HUES64 (cell line): Measurements from ENCODE around the gene AFAP1.

Experiments
- H3K27ac ChIP-seq: 2 replicates; pipeline ENCODE4 v1.7.0; 2013; ENCODE audit warnings: low read depth, low read length, inconsistent platforms
- H3K27me3 ChIP-seq: 2 replicates; pipeline ENCODE4 v1.6.1; 2013; ENCODE audit warnings: mild to moderate bottlenecking, low read length; ENCODE audit not compliant: insufficient read depth
- H3K36me3 ChIP-seq: 2 replicates; pipeline ENCODE4 v1.6.1; 2013; ENCODE audit warnings: mild to moderate bottlenecking, low read length; ENCODE audit not compliant: insufficient read depth
- H3K4me1 ChIP-seq: 2 replicates; pipeline ENCODE4 v1.6.1; 2013; ENCODE audit warnings: mild to moderate bottlenecking, low read length, moderate library complexity; ENCODE audit not compliant: insufficient read depth
- H3K4me3 ChIP-seq: 2 replicates; pipeline ENCODE4 v1.5.1; 2013; ENCODE audit warnings: mild to moderate bottlenecking, low read length, moderate library complexity
- H3K9ac ChIP-seq: 2 replicates; pipeline ENCODE4 v1.6.1; 2013; ENCODE audit warnings: mild to moderate bottlenecking, low read depth, low read length
- H3K9me3 ChIP-seq: 2 replicates; pipeline ENCODE4 v1.6.1; 2013; ENCODE audit warnings: low read depth, low read length; ENCODE audit not compliant: insufficient read depth
- WGBS: fragments of 150-250, 120-280 bp; methylation state at CpG from one replicate; pipeline ENCODE4 v1.1.7; 2013; ENCODE audit warnings: missing lambda C conversion rate; 5-methylcytosine and 5-hydroxymethylcytosine counted together

The AFAP1 gene

GRCh38 chr4:7967501-7968261 is 28.0 kb upstream of the AFAP1 start:
- no peaks in the 10 kb centered on the region for H3K36me3 ChIP-seq
- H3K9me3 ChIP-seq: no peaks in the 10 kb centered on the region
- H3K4me3 ChIP-seq: no peak overlapping the region
- H3K27me3 ChIP-seq: no peaks in the 10 kb centered on the region
- H3K27ac ChIP-seq: no peak overlapping the region
- WGBS: 91% methylated on average over 21 of the region's 21 CpGs
- H3K9ac ChIP-seq: no peak overlapping the region
- peaks cover 13% of the 10 kb centered on the region for H3K4me1 ChIP-seq

- Histone ChIP-seq H3K36me3 (no peaks in the 10 kb centered on the region), H3K27me3 (no peaks in the 10 kb centered on the region), H3K27ac (no peak overlapping the region), H3K9ac (no peak overlapping the region), H3K4me1 (peaks cover 13% of the 10 kb centered on the region), H3K4me3 (no peak overlapping the region), H3K9me3 (no peaks in the 10 kb centered on the region)
- 92% methylated on average over 9 of the region's 9 CpGs for WGBS
These were observed 27.4 kb upstream of the AFAP1 start for GRCh38 chr4:7967063-7967440.

- H3K36me3 ChIP-seq: no peaks in the 10 kb centered on the region
- no peaks in the 10 kb centered on the region for H3K27me3 ChIP-seq
- H3K4me1 ChIP-seq: peaks cover 13% of the 10 kb centered on the region
- 92% methylated on average over 36 of the region's 37 CpGs for WGBS
- H3K9ac ChIP-seq: no peak overlapping the region
- H3K9me3 ChIP-seq: no peaks in the 10 kb centered on the region
- H3K4me3 ChIP-seq: no peak overlapping the region
- H3K27ac ChIP-seq: no peak overlapping the region
These were observed 26.8 kb upstream of the AFAP1 start for GRCh38 chr4:7966281-7967062.

- no peaks in the 10 kb centered on the region for H3K9me3 ChIP-seq
These were observed 25.4 kb upstream of the AFAP1 start for GRCh38 chr4:7964890-7965662.

GRCh38 chr4:7964459-7964858 is 24.8 kb upstream of the AFAP1 start:
- Histone ChIP-seq H3K9ac (no peak overlapping the region), H3K27me3 (no peaks in the 10 kb centered on the region), H3K36me3 (no peaks in the 10 kb centered on the region), H3K4me1 (peaks cover 12% of the 10 kb centered on the region; the same call in 1 of the 2 replicates), H3K4me3 (no peak overlapping the region), H3K9me3 (no peaks in the 10 kb centered on the region), H3K27ac (no peak overlapping the region)
- WGBS: 90% methylated on average over 4 of the region's 5 CpGs

More at GRCh38 chr4:7964890-7965662, 25.4 kb upstream of the AFAP1 start:
- WGBS: 89% methylated on average over 23 of the region's 23 CpGs
- Histone ChIP-seq H3K4me1 (peaks cover 18% of the 10 kb centered on the region), H3K36me3 (no peaks in the 10 kb centered on the region), H3K27ac (no peak overlapping the region), H3K27me3 (no peaks in the 10 kb centered on the region), H3K4me3 (no peak overlapping the region), H3K9ac (no peak overlapping the region)

GRCh38 chr4:7963691-7964090 is 24.0 kb upstream of the AFAP1 start:
- WGBS: 97% methylated on average over 12 of the region's 12 CpGs
- Histone ChIP-seq H3K9me3 (no peaks in the 10 kb centered on the region), H3K9ac (no peak overlapping the region), H3K4me3 (no peak overlapping the region), H3K36me3 (no peaks in the 10 kb centered on the region), H3K27me3 (no peaks in the 10 kb centered on the region), H3K4me1 (peaks cover 10% of the 10 kb centered on the region), H3K27ac (no peak overlapping the region)

- no peaks in the 10 kb centered on the region for H3K36me3 ChIP-seq
- H3K27me3 ChIP-seq: no peaks in the 10 kb centered on the region
- no peak overlapping the region for H3K27ac ChIP-seq
- no peak overlapping the region for H3K9ac ChIP-seq
- peaks cover 10% of the 10 kb centered on the region for H3K4me1 ChIP-seq
- no peaks in the 10 kb centered on the region for H3K9me3 ChIP-seq
- 90% methylated on average over 17 of the region's 17 CpGs for WGBS
- no peak overlapping the region for H3K4me3 ChIP-seq
These were observed 23.2 kb upstream of the AFAP1 start for GRCh38 chr4:7962609-7963508.

GRCh38 chr4:7960790-7961655 is 21.4 kb upstream of the AFAP1 start:
- H3K36me3 ChIP-seq: no peaks in the 10 kb centered on the region
- no peak overlapping the region for H3K9ac ChIP-seq
- H3K4me3 ChIP-seq: no peak overlapping the region
- H3K9me3 ChIP-seq: no peaks in the 10 kb centered on the region
- no peak overlapping the region for H3K27ac ChIP-seq
- H3K27me3 ChIP-seq: no peaks in the 10 kb centered on the region
- peaks cover 12% of the 10 kb centered on the region for H3K4me1 ChIP-seq
- 80% methylated on average over 19 of the region's 19 CpGs for WGBS

GRCh38 chr4:7960017-7960789 is 20.5 kb upstream of the AFAP1 start:
- no peaks in the 10 kb centered on the region for H3K27me3 ChIP-seq

More at GRCh38 chr4:7960017-7960789, 20.5 kb upstream of the AFAP1 start:
- Histone ChIP-seq H3K9ac (no peak overlapping the region), H3K36me3 (no peaks in the 10 kb centered on the region), H3K27ac (no peak overlapping the region), H3K4me3 (no peak overlapping the region), H3K9me3 (no peaks in the 10 kb centered on the region), H3K4me1 (peaks cover 12% of the 10 kb centered on the region)
- WGBS: 94% methylated on average over 11 of the region's 11 CpGs
